Effector CD8-positive, alpha-beta T cell (primary cell): ENCODE results near the gene DENND1C.
A peak's percentile ranks its signal among the peaks of the same experiment; 100 is the strongest.

Experiments
- DNase-seq: peaks from one replicate; lab custom pipeline; 2025; lab: John Stamatoyannopoulos, UW

Gene DENND1C

GRCh38 chr19:6424939-6425731, 56.5 kb downstream of the DENND1C start:
- peak; percentile 97 for DNase-seq

GRCh38 chr19:6424195-6424938, 57.2 kb downstream of the DENND1C start, which contains the start of gene KHSRP:
KHSRP (minus strand) TSS chr19:6424811; CDS start chr19:6424701, 110 bp downstream.
- peak; percentile 25 for DNase-seq

- DNase-seq: no peak
Measured at GRCh38 chr19:6423499-6424194, 57.9 kb downstream of the DENND1C start.

GRCh38 chr19:6421075-6422014, 60.2 kb downstream of the DENND1C start:
- no peak for DNase-seq

- no peak for DNase-seq
Measured at GRCh38 chr19:6418562-6418932, 63.0 kb downstream of the DENND1C start.

GRCh38 chr19:6417713-6418561, 63.6 kb downstream of the DENND1C start:
- DNase-seq: no peak
